HG02885 (cell line): Measurements from ENCODE around the gene ZNF433.
"Not testable (repeated sequence)": the region's sequence is repeated elsewhere in the genome, so short reads cannot be mapped to it uniquely, and the experiment has no call there.

Source experiments
- ATAC-seq: cut with Tn5 transposase; IDR thresholded peaks from one replicate; pipeline ENCODE4 v1.9.1; 2021; ENCODE audit warnings: mild to moderate bottlenecking; ENCODE audit not compliant: unreplicated experiment, poor library complexity

The ZNF433 gene

DNA sequence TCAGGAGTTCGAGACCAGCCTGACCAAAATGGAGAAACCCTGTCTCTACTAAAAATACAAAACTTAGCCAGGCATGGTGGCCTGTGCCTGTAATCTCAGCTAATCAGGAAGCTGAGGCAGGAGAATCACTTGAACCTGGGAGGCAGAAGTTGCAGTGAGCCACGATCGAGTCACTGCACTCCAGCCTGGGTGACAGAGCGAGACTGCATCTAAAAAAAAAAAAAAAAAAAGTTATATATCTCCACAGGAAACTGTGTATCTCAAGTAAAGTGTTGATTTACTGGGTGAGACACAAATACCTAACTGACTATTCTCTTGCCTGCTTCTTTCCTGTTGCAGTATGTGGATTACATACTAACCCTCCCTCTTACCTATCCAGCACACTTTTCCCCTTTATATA lies 43.6 kb downstream of the ZNF433 start:
- ATAC-seq: not testable (repeated sequence)

GRCh38 chr19:11989112-11989456 lies 46.4 kb downstream of the ZNF433 start:
- no peak for ATAC-seq

GRCh38 chr19:11987405-11988281 lies 47.8 kb downstream of the ZNF433 start:
- ATAC-seq: peak; percentile 88

GRCh38 chr19:11986754-11987153 lies 48.7 kb downstream of the ZNF433 start:
- no peak for ATAC-seq

GRCh38 chr19:11984986-11985385 lies 50.5 kb downstream of the ZNF433 start:
- ATAC-seq: no peak

- no peak for ATAC-seq
Measured at GRCh38 chr19:11982526-11982925, 53.0 kb downstream of the ZNF433 start.

DNA sequence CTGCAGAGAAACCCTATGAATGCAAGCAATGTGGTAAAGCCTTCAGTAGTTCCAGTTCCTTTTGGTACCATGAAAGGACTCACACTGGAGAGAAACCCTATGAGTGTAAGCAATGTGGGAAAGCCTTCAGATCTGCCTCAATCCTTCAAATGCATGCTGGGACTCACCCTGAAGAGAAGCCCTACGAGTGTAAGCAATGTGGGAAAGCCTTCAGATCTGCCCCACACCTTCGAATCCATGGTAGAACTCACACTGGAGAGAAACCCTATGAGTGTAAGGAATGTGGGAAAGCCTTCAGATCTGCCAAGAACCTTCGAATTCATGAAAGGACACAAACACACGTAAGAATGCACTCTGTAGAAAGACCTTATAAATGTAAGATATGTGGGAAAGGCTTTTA lies 56.0 kb downstream of the ZNF433 start:
- ATAC-seq: no peak

DNA sequence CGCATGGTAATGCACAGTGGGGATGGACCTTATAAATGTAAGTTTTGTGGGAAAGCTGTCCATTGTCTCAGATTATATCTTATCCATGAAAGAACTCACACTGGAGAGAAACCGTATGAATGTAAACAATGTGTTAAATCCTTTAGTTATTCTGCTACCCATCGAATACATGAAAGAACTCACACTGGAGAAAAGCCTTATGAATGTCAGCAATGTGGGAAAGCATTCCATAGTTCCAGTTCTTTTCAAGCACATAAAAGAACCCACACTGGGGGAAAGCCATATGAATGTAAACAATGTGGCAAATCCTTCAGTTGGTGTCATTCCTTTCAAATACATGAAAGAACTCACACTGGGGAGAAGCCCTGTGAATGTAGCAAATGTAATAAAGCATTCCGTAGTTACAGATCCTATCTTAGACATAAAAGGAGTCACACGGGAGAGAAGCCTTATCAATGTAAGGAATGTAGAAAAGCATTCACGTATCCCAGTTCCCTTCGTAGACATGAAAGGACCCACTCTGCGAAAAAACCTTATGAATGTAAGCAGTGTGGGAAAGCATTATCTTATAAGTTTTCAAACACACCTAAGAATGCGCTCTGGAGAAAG lies 56.9 kb downstream of the ZNF433 start:
- ATAC-seq: no peak

DNA sequence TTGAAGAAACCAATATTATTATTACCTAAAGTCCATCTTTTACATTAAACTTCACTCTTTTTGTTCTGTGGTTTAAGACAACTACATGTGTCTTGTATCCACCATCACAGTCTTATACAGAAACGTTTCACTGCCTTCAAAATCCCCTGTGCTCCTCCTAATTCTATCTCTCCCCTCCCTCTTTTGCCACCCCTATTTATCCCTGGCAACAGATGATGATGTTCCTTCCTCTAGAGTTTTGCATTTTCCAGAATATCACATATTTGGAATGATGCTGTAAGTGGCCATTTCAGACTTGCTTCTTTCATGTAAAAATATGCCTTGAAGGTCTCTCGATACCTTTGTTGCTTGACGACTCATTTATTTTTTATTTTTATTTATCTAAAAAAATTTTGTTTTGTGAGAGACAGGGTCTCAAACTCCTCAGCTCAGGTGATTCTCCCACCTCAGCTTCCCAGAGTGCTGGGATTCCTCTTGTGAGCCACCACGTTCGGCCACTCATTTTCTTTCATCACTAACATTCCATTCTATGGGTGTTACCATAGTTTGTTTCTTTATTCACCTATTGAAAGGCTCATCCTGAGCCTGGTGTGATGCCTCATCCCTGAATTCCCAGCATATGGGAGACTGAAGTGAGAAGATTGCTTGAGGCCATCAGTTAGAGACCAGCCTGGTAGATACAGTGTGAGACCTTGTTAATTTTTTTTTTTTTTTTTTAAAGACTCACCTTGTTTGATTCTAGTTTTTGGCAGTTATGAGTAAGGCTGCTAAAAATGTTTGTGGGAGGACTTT lies 62.3 kb downstream of the ZNF433 start:
- no peak for ATAC-seq

DNA sequence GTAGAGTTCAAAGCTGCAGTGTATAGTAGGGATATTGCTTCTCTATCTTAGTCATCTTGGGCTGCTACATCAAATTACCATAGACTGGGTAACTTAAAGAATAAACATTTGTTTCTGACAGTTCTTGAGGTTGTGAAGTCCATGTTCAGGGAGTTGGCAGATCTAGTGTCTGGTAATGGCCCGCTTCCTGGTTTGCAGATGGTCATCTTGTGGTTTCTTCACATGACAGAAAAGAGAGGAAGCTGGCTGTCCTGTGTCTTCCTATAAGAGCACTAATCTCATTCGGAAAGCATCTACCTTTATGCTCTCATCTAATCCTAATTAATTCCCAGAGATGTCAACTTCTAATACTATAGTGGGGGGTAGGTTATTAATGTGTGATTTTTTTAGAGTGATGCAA lies 64.4 kb downstream of the ZNF433 start:
- ATAC-seq: no peak

DNA sequence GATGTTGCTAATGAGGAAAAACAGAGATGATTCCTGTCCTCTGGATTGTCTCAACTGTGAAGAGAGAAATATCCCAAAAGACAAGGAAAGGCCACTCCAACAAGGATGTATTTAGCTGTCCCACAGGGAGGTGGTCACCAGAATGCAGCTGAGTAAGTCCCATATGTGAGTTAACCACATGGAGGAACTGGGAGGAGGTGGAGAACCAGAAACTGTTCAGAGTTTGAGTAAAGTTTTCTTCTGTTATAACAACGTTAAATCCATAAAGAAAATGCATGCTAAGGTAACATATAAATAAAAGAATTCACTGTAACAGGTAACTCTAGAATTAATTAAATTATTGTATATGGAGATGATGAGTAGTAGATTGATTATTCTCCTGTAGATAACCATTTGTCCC lies 65.3 kb downstream of the ZNF433 start:
- no peak for ATAC-seq

DNA sequence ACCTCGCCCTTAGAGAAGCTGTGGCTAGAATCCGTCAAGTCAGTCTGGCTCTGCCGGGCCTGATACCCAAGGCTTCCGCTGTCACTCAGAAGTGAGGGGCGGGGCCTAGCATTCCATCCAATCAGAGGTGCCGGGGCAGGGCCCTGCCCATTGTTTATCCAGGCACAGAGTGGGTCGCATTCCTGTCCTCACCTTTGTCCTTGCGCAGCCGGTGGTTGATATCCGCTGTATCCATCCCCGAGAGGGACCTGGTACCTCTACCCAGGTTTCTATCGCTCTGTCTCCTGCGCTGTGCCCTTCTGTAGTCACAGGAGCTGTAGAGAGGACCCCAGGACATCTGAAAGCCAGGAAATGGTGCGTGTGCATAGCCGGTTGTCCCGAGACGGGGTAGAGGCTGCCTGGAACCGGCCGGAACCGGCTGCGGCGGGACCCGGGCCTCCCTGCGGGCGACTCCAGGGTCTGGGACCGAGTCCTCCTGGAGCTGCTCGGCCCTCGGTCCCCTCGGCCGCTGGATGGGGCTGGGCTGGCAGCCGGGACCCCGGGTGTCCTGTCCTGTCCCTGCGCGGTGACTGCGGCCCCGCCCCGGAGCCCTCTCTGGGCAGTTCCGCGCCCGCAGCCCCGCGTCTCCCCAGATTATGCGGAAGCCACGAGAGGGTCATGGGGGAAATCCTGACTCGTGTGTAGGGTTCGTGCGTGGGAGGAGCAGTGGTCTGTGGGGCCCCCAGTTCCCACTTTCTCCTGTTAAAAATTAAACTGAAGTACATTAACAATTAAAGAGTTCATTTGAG lies 70.4 kb downstream of the ZNF433 start, which contains the start of gene ZNF763:
Gene ZNF763 (plus strand): TSS at position 183 of the 788 bp plus-strand sequence. CDS start 169 bp downstream, at position 352.
- peak; percentile 91 for ATAC-seq
